Caki2 (cell line): ENCODE measurements around the gene CCDC122. TPM values are rescaled to one million over a fixed set of nuclear protein-coding genes. Genes with fewer than 3 reads are reported as not detected.
A peak's percentile ranks its signal among the peaks of the same experiment; 100 is the strongest.
"Not testable (repeated sequence)": the region's sequence is repeated elsewhere in the genome, so short reads cannot be mapped to it uniquely, and the experiment has no call there.

Source experiments
- DNase-seq: peaks from one replicate; pipeline ENCODE4 v3.0.0-alpha.2; 2015; ENCODE audit warnings: low read depth
- in situ Hi-C: cut with HindIII; loops from 2 replicates; pipeline ENCODE4 v1.10.0; 2016; ENCODE audit warnings: low sequenced_read_pairs, low pct_unique_long_range_greater_than_20kb, mixed read lengths
- total RNA-seq: library from RNA; depleted of rRNA; stranded (reverse); fragments of >200 nt; shearing (Covaris generic); gene quantifications from 2 replicates; pipeline ENCODE4 v1.2.3, GENCODE V29; 2014; ENCODE audit warnings: low replicate concordance

The CCDC122 gene
- total RNA-seq, 1 experiment from 2014 or later, result 8.4 TPM

DNA sequence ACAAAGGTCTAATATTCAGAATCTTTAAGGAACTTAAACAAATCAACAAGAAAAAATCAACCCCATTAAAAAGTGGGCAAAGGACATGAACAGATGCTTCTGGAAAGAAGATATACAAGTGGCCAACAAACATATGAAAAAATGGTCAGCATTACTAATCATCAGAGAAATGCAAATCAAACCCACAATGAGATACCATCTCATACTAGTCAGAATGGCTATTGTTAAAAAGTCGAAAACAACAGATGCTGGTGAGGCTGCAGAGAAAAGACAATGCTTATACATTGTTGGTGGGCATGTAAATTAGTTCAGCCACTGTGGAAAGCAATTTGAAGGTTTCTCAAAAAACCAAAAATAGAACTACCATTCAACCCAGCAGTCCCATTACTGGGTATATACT is 54.9 kb downstream of the CCDC122 start:
- in situ Hi-C loops, DNase-seq: not testable (repeated sequence)

DNA sequence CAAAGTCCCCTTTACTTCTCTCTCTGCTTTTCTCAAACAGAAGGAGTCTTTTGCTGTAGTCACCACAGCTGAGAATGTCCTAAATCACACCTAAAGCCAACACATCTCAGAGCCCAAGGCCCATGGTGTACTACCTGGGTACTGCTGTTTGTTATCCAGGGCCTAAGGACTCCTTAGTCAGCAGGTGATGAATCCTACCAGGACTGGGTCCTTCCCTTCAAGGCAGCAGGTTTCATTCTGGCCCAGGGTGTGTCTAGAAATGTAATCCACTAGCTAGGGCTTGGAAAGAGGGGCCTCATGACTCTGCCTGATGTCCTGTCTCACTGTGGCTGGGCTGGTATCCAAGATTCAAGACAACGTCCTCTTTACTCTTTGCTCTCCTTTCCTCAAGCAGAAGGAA is 56.6 kb downstream of the CCDC122 start:
- in situ Hi-C loops, result no loop called here
- no peak for DNase-seq

DNA sequence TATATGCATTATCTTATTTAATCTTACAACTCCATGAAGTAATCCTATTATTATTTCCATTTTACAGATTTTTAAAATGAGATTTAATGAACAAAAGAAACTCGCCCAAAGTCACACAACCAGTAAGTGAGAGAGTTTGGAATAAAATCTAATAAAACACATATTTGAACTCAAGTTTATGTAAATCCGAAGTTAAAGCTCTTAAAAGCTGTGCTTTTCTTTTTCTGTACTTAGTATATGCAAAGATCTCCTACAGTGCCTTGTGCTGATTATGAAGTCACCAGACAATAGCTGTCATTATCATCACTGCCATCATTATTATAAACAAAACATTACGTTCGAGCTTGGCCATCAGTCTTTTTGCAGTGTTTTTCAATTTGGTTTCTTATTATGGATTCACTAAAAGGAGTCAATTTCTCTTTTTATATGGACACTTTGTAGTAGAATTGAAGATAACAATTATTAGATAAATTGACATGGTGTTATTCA is 63.1 kb downstream of the CCDC122 start:
- in situ Hi-C loops, result no loop called here
- no peak for DNase-seq

DNA sequence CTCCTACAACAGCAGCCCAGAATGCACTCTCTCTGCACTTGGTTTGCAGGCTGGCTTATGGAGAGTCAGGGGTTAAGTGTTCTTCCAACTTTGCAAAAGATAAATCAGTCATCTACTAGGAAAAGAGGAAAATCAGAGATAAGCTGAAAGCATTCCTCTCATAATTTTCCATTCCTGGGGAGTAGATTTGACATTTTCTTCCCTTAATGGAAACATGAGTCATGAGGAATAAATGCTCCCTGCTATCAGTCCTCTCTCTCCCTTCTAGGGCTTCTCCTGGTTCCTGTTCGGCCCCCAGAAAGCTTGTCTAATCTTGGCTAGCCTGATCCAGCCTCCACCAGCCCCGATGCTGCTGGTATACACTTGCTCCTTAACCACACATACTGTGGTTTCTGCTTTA is 64.3 kb downstream of the CCDC122 start:
- in situ Hi-C loops, result no loop called here
- no peak for DNase-seq

DNA sequence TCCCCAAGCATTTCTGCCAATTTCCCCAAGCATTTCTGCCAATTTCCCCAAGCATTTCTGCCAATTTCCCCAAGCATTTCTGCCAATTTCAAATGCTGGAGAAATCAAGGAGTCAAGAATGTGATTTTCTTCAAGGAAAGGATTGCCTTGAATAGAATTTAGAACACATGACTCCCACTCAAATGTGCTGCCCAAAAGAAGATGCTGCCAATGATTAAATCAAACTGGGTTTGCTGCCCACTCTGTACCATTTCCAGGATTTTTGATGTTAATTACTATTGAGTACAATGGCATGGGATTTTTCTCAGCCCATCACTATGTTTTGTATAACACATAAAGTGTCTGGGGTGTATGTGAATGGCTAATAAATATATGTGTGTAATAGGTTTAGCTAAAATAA is 70.9 kb downstream of the CCDC122 start:
- no peak for DNase-seq

DNA sequence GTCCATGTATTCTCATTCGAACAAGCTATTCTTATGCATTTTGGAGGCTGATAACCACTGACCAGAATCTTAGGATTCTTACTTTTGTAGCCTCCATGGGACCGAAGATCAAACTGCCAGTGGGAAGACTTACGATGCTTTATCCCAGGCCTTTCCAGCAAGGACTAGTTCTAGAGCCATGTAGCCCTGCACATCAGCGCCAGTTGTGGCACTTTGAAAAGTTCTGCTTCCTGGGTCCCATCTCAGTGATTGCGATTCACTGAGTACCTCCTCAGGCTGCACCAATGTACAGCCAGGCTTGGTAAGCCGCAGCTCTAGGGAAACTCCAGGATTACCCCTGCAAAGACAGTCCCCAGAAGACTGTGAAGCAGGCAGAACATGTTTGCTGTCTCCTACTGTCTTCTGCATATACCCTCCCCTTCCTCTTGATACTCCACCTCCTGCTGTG is 73.8 kb downstream of the CCDC122 start:
- in situ Hi-C loops, result no loop called here
- DNase-seq, result peak; percentile 46

More for the DNA sequence above, 70.9 kb downstream of the CCDC122 start:
- in situ Hi-C loops, result no loop called here

DNA sequence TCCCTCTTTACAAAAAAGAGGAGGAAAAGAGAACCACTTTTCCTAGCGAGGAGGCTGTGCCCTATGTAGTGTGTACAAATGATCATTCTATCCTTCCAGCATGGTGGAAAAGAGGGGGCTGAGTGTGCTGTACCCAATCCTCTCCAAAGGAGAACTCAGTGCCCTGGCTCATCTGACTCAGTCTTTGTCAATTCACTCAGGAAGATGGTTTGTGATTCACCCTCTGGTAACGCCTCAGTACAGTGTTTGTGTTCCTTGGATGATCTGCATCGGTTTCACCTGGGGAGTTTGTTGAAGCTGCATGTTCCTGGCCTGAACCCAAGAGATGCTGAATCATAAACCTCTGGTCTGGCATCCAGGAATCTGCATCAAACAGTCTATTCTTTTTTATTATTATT is 74.5 kb downstream of the CCDC122 start:
- DNase-seq, result peak; percentile 72
- in situ Hi-C loops, result no loop called here

DNA sequence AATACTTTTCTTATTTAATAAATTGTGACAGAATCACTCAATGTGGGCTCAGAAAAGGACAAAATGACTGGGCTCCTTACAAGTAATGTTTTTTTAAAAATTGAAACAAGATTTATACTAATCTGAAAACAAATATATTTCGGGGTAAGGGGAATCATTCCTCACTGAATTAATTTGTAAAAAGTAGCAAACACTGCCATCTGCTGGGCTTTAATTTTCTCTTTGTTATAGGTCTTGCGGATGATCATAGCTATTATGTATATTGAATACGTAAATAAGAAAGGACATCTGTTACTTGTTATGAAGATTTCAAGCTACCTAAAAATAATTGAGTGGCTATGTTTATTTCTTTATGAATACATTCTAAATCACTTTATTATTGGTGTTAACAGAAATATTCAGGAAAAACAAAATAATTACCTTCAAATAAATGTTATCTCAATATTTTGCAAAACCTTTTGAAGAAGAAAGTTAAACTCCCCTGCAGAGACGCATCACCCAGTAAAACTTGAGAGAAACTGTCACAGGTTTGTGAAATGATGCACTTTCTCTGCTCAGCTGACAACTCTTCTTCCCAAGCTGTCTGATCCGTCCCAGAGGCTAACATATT is 75.0 kb downstream of the CCDC122 start:
- DNase-seq, result peak; percentile 13
- in situ Hi-C loops, result no loop called here

DNA sequence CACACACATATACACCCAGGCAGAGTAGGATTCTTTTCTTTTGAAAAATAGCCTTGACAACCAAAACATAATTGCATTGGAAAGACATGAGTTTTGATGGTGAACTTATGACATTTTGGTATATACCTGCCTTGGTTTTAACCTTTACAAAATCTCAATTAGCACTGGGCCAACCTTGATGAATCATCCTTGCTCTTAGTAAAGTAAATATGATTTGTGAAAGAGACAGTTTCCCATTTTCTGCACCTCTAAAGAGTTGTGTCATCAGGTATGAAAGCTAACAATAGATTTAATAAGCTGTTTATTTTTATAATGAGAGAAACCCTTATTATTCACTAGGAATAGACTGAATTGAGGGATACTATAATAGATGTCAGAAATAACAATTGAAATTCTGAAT is 77.0 kb downstream of the CCDC122 start:
- no peak for DNase-seq
- in situ Hi-C loops, result no loop called here

DNA sequence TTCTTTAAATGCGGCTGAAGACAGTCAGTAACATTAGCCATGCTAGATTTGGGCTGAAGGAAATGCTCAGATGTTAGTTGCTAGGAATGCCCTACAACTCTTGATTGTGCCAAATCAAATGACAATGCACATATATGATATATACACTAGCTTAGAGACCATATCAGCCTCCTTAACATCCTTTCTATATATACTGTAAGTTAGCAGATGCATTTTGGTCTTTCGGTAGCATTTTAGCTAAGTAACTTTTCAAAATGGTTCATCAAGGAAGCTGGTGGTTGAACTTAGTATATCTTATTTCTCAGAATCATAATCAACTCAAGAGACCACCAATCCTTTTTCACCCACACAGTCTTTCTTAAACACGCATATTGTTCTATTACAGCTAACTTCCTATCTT is 78.7 kb downstream of the CCDC122 start:
- DNase-seq, result no peak
- in situ Hi-C loops, result no loop called here

DNA sequence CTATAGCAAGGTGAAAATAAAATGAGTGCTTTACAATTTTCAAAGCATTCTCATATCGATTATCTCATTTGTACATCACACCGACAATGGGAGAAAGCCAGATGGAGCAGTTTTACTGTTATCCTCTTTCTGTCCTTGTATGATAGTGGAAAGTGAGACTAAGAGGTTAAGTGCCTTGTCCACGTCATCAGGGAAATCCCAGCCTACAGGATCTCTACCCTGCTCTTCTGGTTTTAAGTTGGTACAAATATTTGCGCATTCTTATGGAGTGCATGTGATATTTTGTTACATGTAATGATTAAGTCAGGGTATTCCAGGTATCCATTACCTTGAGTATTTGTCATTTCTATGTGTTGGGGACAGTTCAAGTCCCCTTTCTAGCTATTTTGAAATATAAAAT is 80.3 kb downstream of the CCDC122 start:
- DNase-seq, result no peak
- in situ Hi-C loops, result no loop called here

DNA sequence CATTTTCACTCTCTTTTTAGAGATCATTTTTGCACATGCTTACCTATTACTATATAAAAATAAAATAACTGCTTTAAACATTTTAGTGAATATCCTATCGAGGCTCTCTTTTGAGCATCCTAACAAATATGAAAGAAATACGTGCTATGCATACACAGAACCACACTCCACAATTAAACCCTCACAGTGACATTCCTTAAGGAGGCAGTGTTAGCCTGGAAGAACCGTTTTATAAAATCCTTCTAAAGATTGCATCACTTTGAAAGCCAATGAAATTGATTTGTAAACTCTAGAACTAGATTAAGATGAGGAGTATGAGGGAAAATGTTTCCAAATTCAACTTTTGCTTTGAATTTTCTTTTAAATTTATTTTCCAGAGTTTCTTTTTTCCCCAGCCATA is 81.7 kb downstream of the CCDC122 start:
- in situ Hi-C loops, result no loop called here

DNA sequence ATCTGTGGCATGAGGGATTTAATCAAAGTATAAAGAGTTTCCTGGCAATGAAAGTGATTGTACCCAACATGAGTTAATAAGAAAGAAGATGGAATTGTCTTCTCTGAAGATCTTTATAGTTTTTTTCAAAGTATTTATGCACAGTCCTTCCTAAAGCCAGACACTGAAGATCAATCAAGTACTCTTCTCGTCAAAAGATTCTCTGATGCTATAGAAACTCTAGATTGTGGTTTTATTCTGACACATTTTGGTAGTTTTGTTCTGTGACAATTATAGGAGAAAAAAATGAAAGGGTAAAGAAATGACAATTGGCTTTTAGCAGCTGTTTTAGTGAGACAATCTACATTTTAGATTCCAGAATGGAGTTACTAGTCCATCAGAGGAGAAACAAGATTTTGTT is 82.4 kb downstream of the CCDC122 start:
- no peak for DNase-seq

More for the DNA sequence above, 81.7 kb downstream of the CCDC122 start:
- no peak for DNase-seq

DNA sequence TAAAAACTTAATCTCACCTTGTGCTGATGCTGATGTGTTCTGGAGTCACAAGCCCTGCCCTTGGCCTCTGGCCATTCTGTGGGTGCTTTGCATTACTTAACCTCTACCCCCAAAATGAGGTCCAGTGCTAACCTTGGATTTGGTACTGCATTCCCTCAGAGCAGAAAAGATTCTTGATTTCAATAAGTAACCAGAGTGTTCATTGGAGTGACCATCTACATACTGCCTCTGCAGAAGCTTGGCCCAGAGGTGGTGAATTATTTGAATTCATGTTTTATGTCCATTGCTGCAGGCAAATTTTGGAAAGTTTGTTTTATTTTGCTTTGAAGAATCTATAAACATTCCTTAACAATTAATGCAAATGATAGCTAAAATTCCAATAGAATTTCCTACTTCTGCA is 85.1 kb downstream of the CCDC122 start:
- in situ Hi-C loops, result no loop called here
- DNase-seq, result no peak

More for the DNA sequence above, 82.4 kb downstream of the CCDC122 start:
- in situ Hi-C loops, result no loop called here

DNA sequence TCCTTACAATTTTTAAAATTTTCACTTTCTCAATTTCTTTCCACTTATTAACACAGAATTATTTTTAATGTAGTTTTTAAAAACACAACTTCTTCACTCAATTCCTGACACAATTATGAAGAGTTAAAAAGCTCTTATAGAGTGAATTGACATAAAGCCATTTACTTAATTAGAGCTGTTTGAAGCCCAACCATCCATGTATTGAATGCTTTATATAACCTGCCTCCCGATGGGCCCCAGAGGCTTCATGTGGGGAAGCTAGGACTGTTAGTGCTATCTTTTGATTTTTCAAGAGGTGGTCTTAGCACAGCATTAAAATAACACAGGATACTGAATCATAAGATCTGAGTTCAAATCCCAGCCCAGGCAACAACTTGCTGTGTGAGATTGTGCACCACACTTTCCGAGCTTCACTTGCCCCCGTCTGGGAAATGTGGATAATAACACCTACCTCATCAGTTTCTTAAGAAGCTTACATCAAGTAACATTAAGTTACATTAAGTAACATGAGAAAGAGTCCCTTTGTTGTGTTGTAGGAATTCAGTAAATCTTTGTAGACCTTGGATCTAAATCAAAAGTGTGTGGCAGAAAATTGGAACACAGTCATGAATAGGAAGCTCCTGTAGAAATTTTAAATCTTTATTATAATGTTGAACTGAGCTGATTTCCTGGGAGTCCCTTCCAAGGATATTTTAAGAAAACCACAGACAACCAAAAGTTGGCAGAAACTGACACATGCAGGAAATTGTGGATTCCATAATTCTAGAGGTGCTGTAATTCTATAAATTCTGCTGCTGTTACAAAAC is 87.3 kb downstream of the CCDC122 start:
- in situ Hi-C loops, result no loop called here
- DNase-seq, result no peak

DNA sequence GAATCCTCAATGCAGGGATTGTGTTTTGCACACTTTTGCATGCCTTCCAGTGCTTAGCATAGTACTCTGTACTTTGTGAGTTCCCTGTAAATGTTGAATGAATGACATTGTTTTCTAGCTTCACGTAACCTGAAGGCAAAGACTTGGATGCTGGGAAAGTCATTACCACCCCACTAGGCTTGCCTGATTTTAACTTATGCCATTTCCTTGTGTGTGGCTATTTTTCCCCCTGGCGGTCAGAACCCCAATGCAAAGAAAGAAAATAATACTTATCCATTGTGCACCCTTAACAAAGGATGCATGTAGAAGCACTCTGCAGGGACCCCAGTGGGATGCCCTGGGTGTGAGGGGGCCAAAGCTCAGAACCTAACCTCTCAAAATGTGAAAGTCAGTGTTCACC is 91.5 kb downstream of the CCDC122 start:
- in situ Hi-C loops, result no loop called here
- no peak for DNase-seq

DNA sequence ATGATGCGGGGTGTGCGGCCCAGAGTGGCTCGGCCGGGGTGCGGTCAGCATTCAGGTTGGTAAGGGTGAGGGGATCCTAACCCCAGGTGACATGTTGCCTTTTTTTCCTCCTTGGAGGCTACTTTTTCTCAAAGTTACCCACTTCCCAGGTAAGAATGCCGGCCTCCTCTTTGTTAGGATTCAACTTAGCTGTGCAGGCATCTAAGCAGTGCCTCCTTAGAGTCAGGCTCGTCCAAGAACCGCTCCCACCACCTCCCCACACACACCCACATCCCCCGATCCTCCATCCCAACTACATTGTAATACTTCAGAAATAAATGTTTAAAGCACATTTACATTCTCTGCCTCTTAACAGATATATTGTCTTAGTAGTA is 92.0 kb downstream of the CCDC122 start:
- in situ Hi-C loops, result no loop called here

DNA sequence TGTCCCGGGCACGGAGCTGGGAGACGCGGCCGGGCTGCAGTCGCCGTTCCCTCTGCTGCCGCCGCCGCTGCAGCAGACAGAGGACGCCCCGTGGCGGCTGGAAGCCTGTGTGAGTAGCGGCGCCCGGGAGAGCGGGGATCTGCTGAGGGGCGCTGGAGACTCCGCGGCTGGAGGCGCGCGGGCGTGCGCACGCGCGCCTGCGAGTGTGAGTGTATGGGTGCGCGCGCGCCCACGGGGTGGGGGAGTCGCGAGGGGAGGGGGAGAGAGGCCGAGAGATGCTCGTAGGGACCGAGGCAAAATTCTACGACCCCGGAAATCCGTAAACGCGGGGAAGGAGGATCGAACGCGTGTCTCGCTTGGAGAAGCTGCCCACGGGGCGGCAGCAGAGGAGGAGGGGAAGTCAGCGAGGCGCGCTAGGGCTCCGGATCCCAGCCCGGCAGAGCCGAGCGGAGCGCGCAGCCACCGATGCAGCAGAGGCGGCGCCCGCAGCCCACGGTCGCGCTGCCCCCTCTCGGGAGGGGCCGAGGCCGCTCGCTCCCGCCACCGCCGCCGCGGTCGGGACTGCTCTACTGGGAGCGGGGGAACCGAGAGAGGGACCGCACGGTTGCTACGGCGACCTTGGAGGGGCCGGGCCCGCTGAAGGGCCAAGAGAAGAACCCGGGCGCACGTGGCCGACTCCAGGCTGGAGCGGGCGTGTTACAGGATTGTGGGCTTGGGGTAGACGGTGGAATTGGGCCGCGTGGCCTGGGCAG is 92.6 kb downstream of the CCDC122 start, which contains the start of gene ENOX1:
Gene ENOX1 (minus strand): TSS at position 207 of the 752 bp plus-strand sequence.
- DNase-seq, result peak; percentile 45
- in situ Hi-C loops, result no loop called here

More for the DNA sequence above, 92.0 kb downstream of the CCDC122 start:
- no peak for DNase-seq

DNA sequence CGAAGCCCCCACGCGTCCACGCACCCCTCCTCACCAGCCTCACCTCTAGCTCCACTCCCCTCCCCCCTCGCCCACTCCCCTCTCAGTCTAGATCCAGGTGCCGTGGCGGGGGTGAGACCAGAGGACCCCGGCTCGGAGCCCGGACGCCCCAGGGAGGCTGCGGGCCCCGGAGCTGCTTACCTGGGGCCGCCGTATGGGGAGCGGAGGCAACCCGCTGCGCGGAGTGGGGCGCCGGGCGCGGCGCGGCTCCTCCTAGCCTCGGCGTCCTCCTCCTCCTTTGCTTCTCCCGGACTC is 93.1 kb downstream of the CCDC122 start:
- in situ Hi-C loops, result no loop called here
- no peak for DNase-seq
